B cell (primary cell): ENCODE results near the gene ERICH6B.

ENCODE experiments used
- EZH2 ChIP-seq: IDR thresholded peaks from 2 replicates; pipeline ENCODE4 v1.6.1; 2012; ENCODE audit warnings: borderline replicate concordance, low read depth, mild to moderate bottlenecking, moderate library complexity, low read length; ENCODE audit not compliant: insufficient read depth, poor library complexity, severe bottlenecking
- TF ChIP-seq, protein P1 (sequence below): fragments of 200-600 bp; IDR thresholded peaks from one replicate; pipeline ENCODE4 v1.8.0; 2022; ENCODE audit warnings: antibody characterized with exemption, mild to moderate bottlenecking

DNA sequence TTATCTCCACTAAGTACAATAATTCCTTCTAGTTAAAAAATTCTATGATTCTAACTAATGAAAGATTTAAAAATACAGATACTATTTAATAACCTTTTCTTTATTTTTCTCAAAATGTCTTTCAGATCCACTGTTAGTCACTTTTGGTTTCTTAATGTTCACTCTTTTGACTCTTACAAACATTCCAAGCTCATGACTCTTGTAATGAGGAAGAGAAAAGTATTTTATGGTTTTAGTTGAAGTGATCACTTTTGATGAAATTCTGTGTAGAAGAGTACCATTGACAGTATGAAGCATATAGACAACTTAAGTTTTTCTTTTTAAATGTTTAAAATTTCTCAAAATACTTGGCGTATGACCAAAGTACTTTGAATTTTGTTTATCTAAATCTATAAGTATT lies 123.0 kb downstream of the ERICH6B start:
- TF ChIP-seq, protein P1, sequence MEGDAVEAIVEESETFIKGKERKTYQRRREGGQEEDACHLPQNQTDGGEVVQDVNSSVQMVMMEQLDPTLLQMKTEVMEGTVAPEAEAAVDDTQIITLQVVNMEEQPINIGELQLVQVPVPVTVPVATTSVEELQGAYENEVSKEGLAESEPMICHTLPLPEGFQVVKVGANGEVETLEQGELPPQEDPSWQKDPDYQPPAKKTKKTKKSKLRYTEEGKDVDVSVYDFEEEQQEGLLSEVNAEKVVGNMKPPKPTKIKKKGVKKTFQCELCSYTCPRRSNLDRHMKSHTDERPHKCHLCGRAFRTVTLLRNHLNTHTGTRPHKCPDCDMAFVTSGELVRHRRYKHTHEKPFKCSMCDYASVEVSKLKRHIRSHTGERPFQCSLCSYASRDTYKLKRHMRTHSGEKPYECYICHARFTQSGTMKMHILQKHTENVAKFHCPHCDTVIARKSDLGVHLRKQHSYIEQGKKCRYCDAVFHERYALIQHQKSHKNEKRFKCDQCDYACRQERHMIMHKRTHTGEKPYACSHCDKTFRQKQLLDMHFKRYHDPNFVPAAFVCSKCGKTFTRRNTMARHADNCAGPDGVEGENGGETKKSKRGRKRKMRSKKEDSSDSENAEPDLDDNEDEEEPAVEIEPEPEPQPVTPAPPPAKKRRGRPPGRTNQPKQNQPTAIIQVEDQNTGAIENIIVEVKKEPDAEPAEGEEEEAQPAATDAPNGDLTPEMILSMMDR = no peak
- TF ChIP-seq EZH2 = no peak
